ENCODE measurements around the gene TGFBR3.

TGFBR3 gene

DNA sequence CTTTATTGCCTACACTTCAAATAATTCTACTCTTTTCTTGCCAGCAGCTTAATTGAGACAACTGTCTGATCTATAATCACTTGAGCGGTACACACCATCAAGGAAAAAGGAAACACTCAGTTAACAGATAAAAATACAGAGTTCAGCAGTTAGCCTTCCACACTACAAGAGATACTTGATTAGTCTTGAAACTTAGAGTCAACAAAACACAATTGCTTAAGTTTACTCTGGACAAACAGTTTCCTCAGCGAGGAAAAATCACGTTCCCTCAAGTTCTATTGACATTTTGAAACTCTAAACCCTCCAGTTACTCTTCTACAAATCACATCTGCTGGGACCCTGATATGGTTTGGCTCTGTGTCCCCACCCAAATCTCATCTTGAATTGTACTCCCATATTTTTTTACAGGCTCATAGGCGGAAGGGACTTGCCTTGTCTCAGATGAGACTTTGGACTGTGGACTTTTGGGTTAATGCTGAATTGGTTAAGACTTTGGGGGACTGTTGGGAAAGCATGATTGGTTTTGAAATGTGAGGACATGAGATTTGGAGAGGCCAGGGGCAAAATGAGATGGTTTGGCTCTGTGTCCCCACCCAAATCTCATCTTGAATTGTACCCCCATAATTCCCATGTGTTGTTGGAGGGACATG, 244.9 kb downstream of the TGFBR3 start:
- Histone ChIP-seq H3K4me1 (ENCODE audit: control insufficient read depth in 1 of 2, insufficient read depth in 1 of 2, low read depth in 1 of 2, low read length in 1 of 2) (no peaks in the 10 kb centered on the region), H3K36me3 (no peaks in the 10 kb centered on the region), H3K9me3 (no peaks in the 10 kb centered on the region), H3K27me3 (no peaks in the 10 kb centered on the region), H3K27ac (no peak overlapping the region), H3K4me3 (ENCODE audit: low read depth in 1 of 2, low read length in 1 of 2) (no peak overlapping the region)
- TF ChIP-seq, protein P1, sequence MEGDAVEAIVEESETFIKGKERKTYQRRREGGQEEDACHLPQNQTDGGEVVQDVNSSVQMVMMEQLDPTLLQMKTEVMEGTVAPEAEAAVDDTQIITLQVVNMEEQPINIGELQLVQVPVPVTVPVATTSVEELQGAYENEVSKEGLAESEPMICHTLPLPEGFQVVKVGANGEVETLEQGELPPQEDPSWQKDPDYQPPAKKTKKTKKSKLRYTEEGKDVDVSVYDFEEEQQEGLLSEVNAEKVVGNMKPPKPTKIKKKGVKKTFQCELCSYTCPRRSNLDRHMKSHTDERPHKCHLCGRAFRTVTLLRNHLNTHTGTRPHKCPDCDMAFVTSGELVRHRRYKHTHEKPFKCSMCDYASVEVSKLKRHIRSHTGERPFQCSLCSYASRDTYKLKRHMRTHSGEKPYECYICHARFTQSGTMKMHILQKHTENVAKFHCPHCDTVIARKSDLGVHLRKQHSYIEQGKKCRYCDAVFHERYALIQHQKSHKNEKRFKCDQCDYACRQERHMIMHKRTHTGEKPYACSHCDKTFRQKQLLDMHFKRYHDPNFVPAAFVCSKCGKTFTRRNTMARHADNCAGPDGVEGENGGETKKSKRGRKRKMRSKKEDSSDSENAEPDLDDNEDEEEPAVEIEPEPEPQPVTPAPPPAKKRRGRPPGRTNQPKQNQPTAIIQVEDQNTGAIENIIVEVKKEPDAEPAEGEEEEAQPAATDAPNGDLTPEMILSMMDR (IDR thresholded peaks at IDR 0.05) = no peak

DNA sequence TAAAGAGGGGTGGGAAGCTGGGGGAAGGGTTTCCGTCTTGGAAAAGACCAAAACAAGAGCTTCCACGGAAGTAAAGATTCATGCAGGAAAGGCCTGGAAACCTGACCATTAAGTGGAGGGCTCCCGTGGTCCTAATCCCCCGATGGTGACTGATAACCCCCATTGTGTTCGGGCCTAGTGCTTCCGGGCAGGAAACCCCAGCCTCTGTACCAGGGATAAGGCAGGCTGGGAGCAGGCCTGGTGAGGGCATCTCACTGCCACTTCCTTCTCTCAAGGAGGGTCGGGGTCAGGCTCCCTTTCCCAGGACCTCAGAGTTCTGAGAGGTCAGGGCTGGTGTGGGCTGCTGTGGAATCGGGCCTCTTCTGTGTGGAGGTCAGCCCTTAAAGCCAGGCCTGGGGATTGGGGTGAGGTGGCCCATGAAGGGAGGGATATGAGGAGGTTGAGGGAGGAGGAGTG, 248.4 kb downstream of the TGFBR3 start:
- no peaks in the 10 kb centered on the region for H3K36me3 ChIP-seq
- H3K4me3 ChIP-seq (ENCODE audit: low read depth in 1 of 2, low read length in 1 of 2) = no peak overlapping the region
- no peaks in the 10 kb centered on the region for H3K27me3 ChIP-seq
- H3K27ac ChIP-seq = no peak overlapping the region
- H3K9me3 ChIP-seq = no peaks in the 10 kb centered on the region
- TF ChIP-seq, protein P1 (IDR thresholded peaks at IDR 0.05) = no peak
- peaks cover 0 to 9% of the 10 kb centered on the region in 2 experiments for H3K4me1 ChIP-seq (ENCODE audit: control insufficient read depth in 1 of 2, insufficient read depth in 1 of 2, low read depth in 1 of 2, low read length in 1 of 2)

DNA sequence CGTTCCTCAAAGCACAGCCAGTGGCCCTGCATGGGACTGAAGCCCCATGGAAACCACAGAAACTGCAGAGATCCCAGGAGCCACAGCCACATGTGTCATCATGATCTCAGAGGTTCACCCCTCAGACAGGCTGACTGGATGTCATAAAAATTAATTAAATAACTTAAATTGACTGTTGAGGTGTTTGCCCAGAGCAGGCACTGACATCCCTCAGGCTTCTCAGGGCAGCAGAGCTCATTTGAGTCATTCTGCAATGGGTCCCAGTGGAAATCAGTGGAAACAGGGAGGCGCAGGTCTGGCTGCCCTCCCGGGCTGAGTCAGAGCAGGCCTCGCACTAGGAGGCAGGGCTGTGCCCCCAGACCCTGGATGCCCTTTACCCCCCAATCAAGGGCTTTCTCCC, 250.2 kb downstream of the TGFBR3 start:
- TF ChIP-seq, protein P1 (IDR thresholded peaks at IDR 0.05) = no peak
- Histone ChIP-seq H3K9me3 (no peaks in the 10 kb centered on the region), H3K27ac (no peak overlapping the region), H3K4me1 (ENCODE audit: control insufficient read depth in 1 of 2, insufficient read depth in 1 of 2, low read depth in 1 of 2, low read length in 1 of 2) (peaks cover 0 to 9% of the 10 kb centered on the region in 2 experiments), H3K36me3 (no peaks in the 10 kb centered on the region), H3K27me3 (no peaks in the 10 kb centered on the region), H3K4me3 (ENCODE audit: low read depth in 1 of 2, low read length in 1 of 2) (no peak overlapping the region)

DNA sequence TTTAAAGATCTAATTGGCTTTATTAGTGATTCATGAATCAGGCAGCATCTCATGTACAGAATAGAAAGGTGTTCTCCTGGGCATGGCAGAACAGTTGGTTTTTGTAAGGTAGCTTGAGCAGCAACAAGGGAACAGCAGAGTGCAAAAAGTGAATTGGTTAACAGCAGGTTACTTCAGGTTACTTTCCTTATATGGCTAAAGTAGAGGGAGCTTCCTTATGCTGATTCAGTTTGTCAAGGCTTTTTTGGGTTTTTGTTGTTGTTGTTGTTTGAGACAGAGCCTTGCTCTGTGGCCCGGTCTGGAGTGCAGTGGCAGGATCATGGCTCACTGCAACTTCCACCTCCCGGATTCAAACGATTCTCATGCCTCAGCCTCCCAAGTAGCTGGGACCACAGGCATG, 252.5 kb downstream of the TGFBR3 start:
- Histone ChIP-seq H3K4me1 (ENCODE audit: control insufficient read depth in 1 of 2, insufficient read depth in 1 of 2, low read depth in 1 of 2, low read length in 1 of 2) (peaks cover 0 to 9% of the 10 kb centered on the region in 2 experiments), H3K27me3 (no peaks in the 10 kb centered on the region), H3K9me3 (no peaks in the 10 kb centered on the region), H3K27ac (peak overlapping the region; percentile 44), H3K36me3 (no peaks in the 10 kb centered on the region), H3K4me3 (ENCODE audit: low read depth in 1 of 2, low read length in 1 of 2) (no peak overlapping the region)
- TF ChIP-seq, protein P1 (IDR thresholded peaks at IDR 0.05) = no peak

DNA sequence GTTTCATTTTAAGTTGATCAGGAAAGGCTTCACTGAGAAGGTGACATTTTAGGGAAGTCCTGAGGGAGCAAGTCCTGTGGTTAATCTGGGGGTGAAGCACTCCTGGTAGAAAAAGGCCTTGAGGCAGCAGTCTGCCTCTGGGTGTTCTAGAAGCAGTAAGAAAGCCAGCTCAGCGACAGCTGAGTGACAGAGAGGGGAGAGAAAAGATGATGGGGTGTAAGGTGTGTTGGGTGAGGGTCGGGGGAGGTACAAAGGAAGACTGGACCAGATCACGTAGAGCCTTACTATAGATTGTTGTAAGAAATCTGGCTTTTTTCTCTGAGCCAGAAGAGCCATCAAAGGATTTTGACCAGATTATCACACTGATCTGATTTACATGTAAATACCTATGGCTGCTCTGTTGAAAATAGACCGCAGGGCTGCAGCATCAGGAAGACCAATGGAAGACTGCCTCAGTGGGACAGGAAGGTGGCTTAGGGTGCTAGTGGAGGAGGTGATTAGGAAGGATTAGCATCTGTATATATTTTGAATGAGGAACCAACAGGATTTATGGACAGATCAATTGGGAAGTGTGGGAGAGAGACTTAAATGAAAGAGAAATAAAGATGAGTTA, 254.1 kb downstream of the TGFBR3 start:
- Histone ChIP-seq H3K4me1 (ENCODE audit: control insufficient read depth in 1 of 2, insufficient read depth in 1 of 2, low read depth in 1 of 2, low read length in 1 of 2) (peaks cover 0 to 9% of the 10 kb centered on the region in 2 experiments), H3K27ac (peak overlapping the region; percentile 23), H3K4me3 (ENCODE audit: low read depth in 1 of 2, low read length in 1 of 2) (no peak overlapping the region), H3K36me3 (no peaks in the 10 kb centered on the region), H3K9me3 (no peaks in the 10 kb centered on the region), H3K27me3 (no peaks in the 10 kb centered on the region)
- TF ChIP-seq, protein P1 (IDR thresholded peaks at IDR 0.05) = no peak
